ENCODE results near the gene ANKRD33B. TPM values are rescaled to one million over a fixed set of nuclear protein-coding genes. Genes with fewer than 3 reads are reported as not detected.
A peak's percentile ranks its signal among the peaks of the same experiment; 100 is the strongest.

ANKRD33B gene
- total and polyA plus RNA-seq, 9 of the 15 experiments (the other 6 are each of a cell fraction or from before 2014, with no cell fraction given) = 0.10 to 1.7 (median 0.40) TPM

GRCh38 chr5:10702911-10703491 lies 139.1 kb downstream of the ANKRD33B start (continued):
- TF ChIP-seq ZNF592 (IDR thresholded peaks at IDR 0.05) (peak; percentile 81), GATA2 (CRISPR knock-in tag; IDR thresholded peaks at IDR 0.05) (peak; percentile 83), STAT5A (IDR thresholded peaks at IDR 0.05; ENCODE audit: borderline replicate concordance, low read length) (peak; percentile 82), SMAD4 (CRISPR knock-in tag; conservative IDR thresholded peaks at IDR 0.05) (peak; percentile 52; the same call in 1 of the 2 replicates)

GRCh38 chr5:10703676-10704075 lies 139.8 kb downstream of the ANKRD33B start:
- TF ChIP-seq NFIC (IDR thresholded peaks at IDR 0.05) = peak; percentile 8; the same call in 1 of the 2 replicates
- TF ChIP-seq ARID3B (CRISPR knock-in tag; IDR thresholded peaks at IDR 0.05; ENCODE audit: borderline replicate concordance) = 0 out of 2 replicates have a peak, but pooled peaks have one; percentile 44
- TF ChIP-seq ZNF395 (CRISPR knock-in tag; IDR thresholded peaks at IDR 0.05) = no peak
- intact Hi-C loops (cut with micrococcal nuclease) = loop anchor here (1.0 to 5.0 kb wide), 4 partner anchors 21 to 99 kb away; partner anchors contain the start of gene DAP
- CTCF ChIA-PET (ENCODE audit: low intra/inter-chr PET ratio) = no interaction called here
- FAIRE-seq (no peak), DNase-seq (ENCODE audit: extremely low read depth in 1 of 4, low spot score in 3 of 4) (peak in 1 of 4 experiments; percentile 16), ATAC-seq (0 out of 3 replicates have a peak, but pooled peaks have one; percentile 1)
- Histone ChIP-seq H3K4me3 (no peak overlapping the region), H3K36me3 (ENCODE audit: control insufficient read depth, insufficient read depth, low read length) (peaks cover 68% of the 10 kb centered on the region), H3K27me3 (ENCODE audit: control insufficient read depth in 2 of 2, insufficient read depth in 2 of 2, low read length in 2 of 2) (no peaks in the 10 kb centered on the region), H3K4me1 (replicated peaks in 1 of 2; ENCODE audit: control insufficient read depth in 2 of 2, insufficient read depth in 2 of 2, low read length in 2 of 2) (peaks cover 39 to 57% of the 10 kb centered on the region in 2 experiments), H3K27ac (ENCODE audit: extremely low read depth, low read depth, low read length) (peak overlapping the region; percentile 82; the same call in 2 of the 3 replicates), H3K79me2 (ENCODE audit: control insufficient read depth, insufficient read depth, low read length) (peaks cover 63% of the 10 kb centered on the region), H4K20me1 (replicated peaks; ENCODE audit: control insufficient read depth, insufficient read depth, low read length) (peaks cover 38% of the 10 kb centered on the region), H3K9me3 (replicated peaks; ENCODE audit: control insufficient read depth, insufficient read depth, low read depth, low read length) (no peaks in the 10 kb centered on the region), H3K9me1 (ENCODE audit: control insufficient read depth, insufficient read depth, low read length) (peaks cover 12% of the 10 kb centered on the region), H3K4me2 (ENCODE audit: insufficient read depth, low read length) (peak overlapping the region; percentile 16; the same call in 1 of the 2 replicates), H2AFZ (ENCODE audit: low read depth, low read length) (no peak overlapping the region), H3K9ac (ENCODE audit: insufficient read depth in 1 of 2, low read depth in 2 of 2, low read length in 2 of 2) (peak overlapping the region in 1 of 2 experiments; percentile 73; a peak in 1 of 4 replicates)
- no TSS peak for BruUV-seq (replicated peaks)
- in situ Hi-C loops (cut with MboI) = no loop called here
- 64% methylated on average over 5 of the region's 5 CpGs for WGBS (ENCODE audit: insufficient coverage, low coverage, missing lambda C conversion rate)
- POLR2A ChIA-PET = interaction anchor here (0.5 to 3.0 kb wide), 10 partner anchors 9 to 399 kb away, joined by 3 to 12 read pairs (median 4); partner anchors contain the start of gene DAP

Measured in K562 (cell line).